HEK293 (cell line): ENCODE measurements around the gene ZNF275.

Source experiments
- CTCF ChIA-PET: fragments of 350-600 bp; formaldehyde crosslinking; extraction: SDS; loops from one replicate; lab custom pipeline; 2021; ENCODE audit warnings: antibody characterized with exemption; lab: Yijun Ruan, JAX
- POLR2A ChIA-PET: fragments of 300-600 bp; formaldehyde crosslinking; extraction: SDS; loops from one replicate; lab custom pipeline; 2020; ENCODE audit warnings: antibody characterized with exemption, inconsistent platforms; lab: Yijun Ruan, JAX
- H3K27ac ChIP-seq: fragments of 200-500 bp; sonication (Bioruptor generic); 2 replicates; pipeline ENCODE4 v1.5.1; 2014; ENCODE audit warnings: low read depth, low read length, control low read depth, inconsistent platforms; ENCODE audit errors: extremely low read depth
- H3K36me3 ChIP-seq, 2 experiments: fragments of 200-500 bp in 1 of 2; sonication (Bioruptor generic) in 1 of 2; 1 replicate in 1 of 2; 2 replicates in 1 of 2; pipeline ENCODE4 v1.5.1; 2014 to 2017; ENCODE audit warnings: inconsistent platforms in 2 of 2, low read length in 2 of 2; ENCODE audit not compliant: control insufficient read depth in 2 of 2, insufficient read depth in 1 of 2
- H3K4me1 ChIP-seq: fragments of 200-500 bp; sonication (Bioruptor generic); 2 replicates; pipeline ENCODE4 v1.5.1; 2014; ENCODE audit warnings: mild to moderate bottlenecking, low read length, inconsistent platforms; ENCODE audit not compliant: control insufficient read depth, insufficient read depth
- H3K4me3 ChIP-seq: 2 replicates; pipeline ENCODE4 v1.5.1; 2011; ENCODE audit warnings: low read depth, mild to moderate bottlenecking, control low read depth, low read length, moderate library complexity
- H3K9me3 ChIP-seq: fragments of 200-500 bp; sonication (Bioruptor generic); 2 replicates; pipeline ENCODE4 v1.5.1; 2014; ENCODE audit warnings: low read depth, low read length, inconsistent platforms; ENCODE audit not compliant: control insufficient read depth, insufficient read depth
- ATF2 ChIP-seq: fragments of 450-650 bp; formaldehyde crosslinking; IDR thresholded peaks from 2 replicates; pipeline ENCODE4 v1.5.1; 2016; ENCODE audit warnings: missing biosample characterization, missing genetic modification characterization, low read depth
- BCL11B ChIP-seq: fragments of 450-650 bp; formaldehyde crosslinking; IDR thresholded peaks from 2 replicates; pipeline ENCODE4 v1.5.1; 2016; ENCODE audit warnings: low read depth, missing biosample characterization, missing genetic modification characterization
- BCL6B ChIP-seq: fragments of 450-650 bp; formaldehyde crosslinking; IDR thresholded peaks from 2 replicates; pipeline ENCODE4 v1.5.1; 2017; ENCODE audit warnings: missing biosample characterization, missing genetic modification characterization
- GLI4 ChIP-seq: fragments of 450-650 bp; formaldehyde crosslinking; IDR thresholded peaks from 2 replicates; pipeline ENCODE4 v1.5.1; 2016; ENCODE audit warnings: missing biosample characterization, missing genetic modification characterization
- PRDM1 ChIP-seq: fragments of 450-650 bp; formaldehyde crosslinking; IDR thresholded peaks from 2 replicates; pipeline ENCODE4; 2016; ENCODE audit warnings: missing biosample characterization, missing genetic modification characterization
- SCRT2 ChIP-seq: fragments of 450-650 bp; formaldehyde crosslinking; IDR thresholded peaks from 2 replicates; pipeline ENCODE4 v1.5.1; 2016; ENCODE audit warnings: missing biosample characterization, missing genetic modification characterization
- TRIM28 ChIP-seq: IDR thresholded peaks from 2 replicates; pipeline ENCODE4 v1.6.1; 2011; ENCODE audit warnings: low read length, control low read depth, borderline replicate concordance
- ZFP69B ChIP-seq: fragments of 450-650 bp; formaldehyde crosslinking; IDR thresholded peaks from 2 replicates; pipeline ENCODE4 v1.5.1; 2016; ENCODE audit warnings: missing biosample characterization, missing genetic modification characterization
- ZNF10 ChIP-seq: fragments of 450-650 bp; formaldehyde crosslinking; IDR thresholded peaks from 2 replicates; pipeline ENCODE4 v1.5.1; 2017; ENCODE audit warnings: missing biosample characterization, missing genetic modification characterization
- ZNF354C ChIP-seq: fragments of 450-650 bp; formaldehyde crosslinking; IDR thresholded peaks from 2 replicates; pipeline ENCODE4 v1.5.1; 2016; ENCODE audit warnings: missing biosample characterization, missing genetic modification characterization, low read depth, borderline replicate concordance
- ZNF501 ChIP-seq: fragments of 450-650 bp; formaldehyde crosslinking; IDR thresholded peaks from 2 replicates; pipeline ENCODE4 v1.5.1; 2016; ENCODE audit warnings: missing biosample characterization, missing genetic modification characterization
- ZNF510 ChIP-seq: fragments of 450-650 bp; formaldehyde crosslinking; IDR thresholded peaks from 2 replicates; pipeline ENCODE4 v1.5.1; 2018; ENCODE audit warnings: mild to moderate bottlenecking, missing genetic modification characterization, missing biosample characterization; ENCODE audit not compliant: insufficient replicate concordance
- ZNF548 ChIP-seq: fragments of 450-650 bp; formaldehyde crosslinking; IDR thresholded peaks from 2 replicates; pipeline ENCODE4 v1.5.1; 2016; ENCODE audit warnings: missing biosample characterization, missing genetic modification characterization
- ZNF549 ChIP-seq: fragments of 450-650 bp; IDR thresholded peaks from 2 replicates; pipeline ENCODE4 v1.5.1; 2018; ENCODE audit warnings: missing biosample characterization, missing genetic modification characterization, mild to moderate bottlenecking, inconsistent platforms, moderate library complexity
- ZNF792 ChIP-seq: fragments of 450-650 bp; formaldehyde crosslinking; IDR thresholded peaks from 2 replicates; pipeline ENCODE4 v1.5.1; 2016; ENCODE audit warnings: missing biosample characterization, missing genetic modification characterization
- ZNF830 ChIP-seq: fragments of 450-650 bp; IDR thresholded peaks from 2 replicates; pipeline ENCODE4 v1.5.0; 2018; ENCODE audit warnings: missing biosample characterization, missing genetic modification characterization, low read depth, mild to moderate bottlenecking, moderate library complexity
- TF ChIP-seq, protein P1 (sequence below): fragments of 450-650 bp; formaldehyde crosslinking; conservative IDR thresholded peaks from 2 replicates; pipeline ENCODE4 v1.5.1; 2016; ENCODE audit warnings: low read depth, missing biosample characterization, missing genetic modification characterization
- TF ChIP-seq, protein P2 (sequence below): fragments of 450-650 bp; formaldehyde crosslinking; IDR thresholded peaks from 2 replicates; pipeline ENCODE4 v1.5.1; 2016; ENCODE audit warnings: missing biosample characterization, missing genetic modification characterization

ZNF275 gene

DNA sequence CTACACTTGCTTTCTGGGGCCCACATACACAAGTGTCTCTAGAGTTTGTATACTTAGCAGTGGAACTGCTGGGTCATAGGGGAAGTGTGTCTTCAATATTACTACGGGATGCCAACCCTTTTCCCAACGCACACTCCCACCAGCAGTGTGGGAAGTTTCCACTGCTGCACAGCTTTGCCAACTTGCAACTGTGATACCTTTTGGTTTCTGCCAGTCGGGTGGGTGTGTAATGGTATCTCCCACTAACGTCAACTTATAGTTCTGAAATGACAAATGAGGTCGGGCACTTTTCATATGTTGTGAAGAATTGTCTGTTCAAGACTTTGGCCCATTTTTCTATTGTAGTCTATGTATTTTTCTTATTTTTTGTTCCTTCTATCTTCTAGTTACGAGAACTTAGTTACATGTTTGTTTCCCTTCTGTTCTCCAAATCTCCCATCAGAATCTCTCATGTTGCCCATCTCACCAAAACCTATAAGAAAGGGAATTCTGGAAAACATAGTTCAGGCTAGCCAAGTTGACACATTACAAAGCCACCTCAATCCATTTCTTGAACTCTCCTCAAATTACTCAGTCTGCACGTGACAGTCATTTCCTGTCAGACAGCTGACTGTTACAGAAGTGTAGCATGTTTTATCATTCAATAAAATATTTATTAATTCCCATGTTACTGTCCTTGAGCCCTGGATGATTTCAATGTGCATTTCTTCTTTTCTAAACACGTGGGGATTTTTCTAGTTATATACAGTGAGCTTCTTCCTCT lies 36.5 kb downstream of the ZNF275 start:
- H3K36me3 ChIP-seq: no peaks in the 10 kb centered on the region
- no peaks in the 10 kb centered on the region for H3K9me3 ChIP-seq
- H3K4me3 ChIP-seq: no peak overlapping the region
- no peaks in the 10 kb centered on the region for H3K4me1 ChIP-seq
- no peak for TF ChIP-seq ZNF354C (tag by site-specific recombination)
- ChIA-PET CTCF (interaction anchor here (0.6 to 1.4 kb wide), 3 partner anchors 29 to 77 kb away, joined by 3 to 8 read pairs (median 3); no protein-coding TSS in a partner anchor), POLR2A (no interaction called here)
- H3K27ac ChIP-seq: no peak overlapping the region

- ChIA-PET CTCF (interaction anchor here (1.1 to 1.4 kb wide), 2 partner anchors 19 to 28 kb away, joined by 4 to 8 read pairs; no protein-coding TSS in a partner anchor), POLR2A (no interaction called here)
Measured at GRCh38 chrX:153371256-153371655, 37.3 kb downstream of the ZNF275 start.

GRCh38 chrX:153372949-153373348 lies 39.0 kb downstream of the ZNF275 start:
- ChIA-PET POLR2A (no interaction called here), CTCF (interaction anchor here (0.6 kb wide), 2 partner anchors 183 to 274 kb away, joined by 3 read pairs; no protein-coding TSS in a partner anchor)
- H3K4me1 ChIP-seq: no peaks in the 10 kb centered on the region

More at GRCh38 chrX:153371256-153371655, 37.3 kb downstream of the ZNF275 start:
- TF ChIP-seq GLI4 (no peak), ZNF510 (tag by site-specific recombination) (no peak), ZNF548 (tag by site-specific recombination) (no peak)
- TF ChIP-seq, protein P1, sequence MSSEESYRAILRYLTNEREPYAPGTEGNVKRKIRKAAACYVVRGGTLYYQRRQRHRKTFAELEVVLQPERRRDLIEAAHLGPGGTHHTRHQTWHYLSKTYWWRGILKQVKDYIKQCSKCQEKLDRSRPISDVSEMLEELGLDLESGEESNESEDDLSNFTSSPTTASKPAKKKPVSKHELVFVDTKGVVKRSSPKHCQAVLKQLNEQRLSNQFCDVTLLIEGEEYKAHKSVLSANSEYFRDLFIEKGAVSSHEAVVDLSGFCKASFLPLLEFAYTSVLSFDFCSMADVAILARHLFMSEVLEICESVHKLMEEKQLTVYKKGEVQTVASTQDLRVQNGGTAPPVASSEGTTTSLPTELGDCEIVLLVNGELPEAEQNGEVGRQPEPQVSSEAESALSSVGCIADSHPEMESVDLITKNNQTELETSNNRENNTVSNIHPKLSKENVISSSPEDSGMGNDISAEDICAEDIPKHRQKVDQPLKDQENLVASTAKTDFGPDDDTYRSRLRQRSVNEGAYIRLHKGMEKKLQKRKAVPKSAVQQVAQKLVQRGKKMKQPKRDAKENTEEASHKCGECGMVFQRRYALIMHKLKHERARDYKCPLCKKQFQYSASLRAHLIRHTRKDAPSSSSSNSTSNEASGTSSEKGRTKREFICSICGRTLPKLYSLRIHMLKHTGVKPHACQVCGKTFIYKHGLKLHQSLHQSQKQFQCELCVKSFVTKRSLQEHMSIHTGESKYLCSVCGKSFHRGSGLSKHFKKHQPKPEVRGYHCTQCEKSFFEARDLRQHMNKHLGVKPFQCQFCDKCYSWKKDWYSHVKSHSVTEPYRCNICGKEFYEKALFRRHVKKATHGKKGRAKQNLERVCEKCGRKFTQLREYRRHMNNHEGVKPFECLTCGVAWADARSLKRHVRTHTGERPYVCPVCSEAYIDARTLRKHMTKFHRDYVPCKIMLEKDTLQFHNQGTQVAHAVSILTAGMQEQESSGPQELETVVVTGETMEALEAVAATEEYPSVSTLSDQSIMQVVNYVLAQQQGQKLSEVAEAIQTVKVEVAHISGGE (tag by site-specific recombination): no peak
- TF ChIP-seq, all 188 proteins: peak for 0
- no peaks in the 10 kb centered on the region for H3K9me3 ChIP-seq
- H3K27ac ChIP-seq: no peak overlapping the region
- no peak overlapping the region for H3K4me3 ChIP-seq
- no peaks in the 10 kb centered on the region for H3K4me1 ChIP-seq
- H3K36me3 ChIP-seq: no peaks in the 10 kb centered on the region

DNA sequence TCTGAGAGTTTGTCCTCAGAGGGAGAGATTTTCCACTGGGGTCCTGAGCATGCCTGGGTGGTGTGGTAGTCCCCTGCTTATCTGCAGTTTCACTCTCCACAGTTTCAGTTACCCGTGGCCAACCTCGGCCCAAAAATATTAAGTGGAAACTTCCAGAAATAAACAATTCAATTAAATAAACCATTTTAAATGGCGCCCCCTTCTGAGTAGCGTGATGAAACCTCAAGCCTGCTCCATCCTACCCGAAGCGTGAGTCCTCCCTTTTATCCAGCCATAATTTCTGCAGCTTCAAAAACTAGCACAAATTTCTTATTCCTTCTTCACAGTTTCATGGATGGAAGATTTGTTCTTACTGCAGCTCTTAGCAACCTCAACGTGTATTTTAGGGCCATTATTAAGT lies 40.5 kb downstream of the ZNF275 start:
- Histone ChIP-seq H3K9me3 (no peaks in the 10 kb centered on the region), H3K27ac (no peak overlapping the region), H3K36me3 (no peaks in the 10 kb centered on the region), H3K4me1 (no peaks in the 10 kb centered on the region), H3K4me3 (no peak overlapping the region)
- ChIA-PET POLR2A (no interaction called here), CTCF (interaction anchor here (0.7 kb wide), 1 partner anchor 42 kb away, joined by 4 read pairs; no protein-coding TSS in a partner anchor)
- no peak for TF ChIP-seq ZNF10 (tag by site-specific recombination)
- no peak for TF ChIP-seq ZNF830 (tag by site-specific recombination)
- TF ChIP-seq BCL11B (tag by site-specific recombination): no peak
- no peak for TF ChIP-seq PRDM1
- no peak for TF ChIP-seq ZFP69B (tag by site-specific recombination)
- TF ChIP-seq TRIM28: no peak
- no peak for TF ChIP-seq ATF2
- TF ChIP-seq ZNF792 (tag by site-specific recombination): no peak
- TF ChIP-seq ZNF501 (tag by site-specific recombination): no peak
- TF ChIP-seq, protein P2, sequence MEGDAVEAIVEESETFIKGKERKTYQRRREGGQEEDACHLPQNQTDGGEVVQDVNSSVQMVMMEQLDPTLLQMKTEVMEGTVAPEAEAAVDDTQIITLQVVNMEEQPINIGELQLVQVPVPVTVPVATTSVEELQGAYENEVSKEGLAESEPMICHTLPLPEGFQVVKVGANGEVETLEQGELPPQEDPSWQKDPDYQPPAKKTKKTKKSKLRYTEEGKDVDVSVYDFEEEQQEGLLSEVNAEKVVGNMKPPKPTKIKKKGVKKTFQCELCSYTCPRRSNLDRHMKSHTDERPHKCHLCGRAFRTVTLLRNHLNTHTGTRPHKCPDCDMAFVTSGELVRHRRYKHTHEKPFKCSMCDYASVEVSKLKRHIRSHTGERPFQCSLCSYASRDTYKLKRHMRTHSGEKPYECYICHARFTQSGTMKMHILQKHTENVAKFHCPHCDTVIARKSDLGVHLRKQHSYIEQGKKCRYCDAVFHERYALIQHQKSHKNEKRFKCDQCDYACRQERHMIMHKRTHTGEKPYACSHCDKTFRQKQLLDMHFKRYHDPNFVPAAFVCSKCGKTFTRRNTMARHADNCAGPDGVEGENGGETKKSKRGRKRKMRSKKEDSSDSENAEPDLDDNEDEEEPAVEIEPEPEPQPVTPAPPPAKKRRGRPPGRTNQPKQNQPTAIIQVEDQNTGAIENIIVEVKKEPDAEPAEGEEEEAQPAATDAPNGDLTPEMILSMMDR: no peak
- no peak for TF ChIP-seq ZNF549 (tag by site-specific recombination)

More at GRCh38 chrX:153372949-153373348, 39.0 kb downstream of the ZNF275 start:
- TF ChIP-seq BCL6B (no peak), SCRT2 (peak; percentile 66)
- Histone ChIP-seq H3K27ac (no peak overlapping the region), H3K9me3 (no peaks in the 10 kb centered on the region), H3K4me3 (no peak overlapping the region), H3K36me3 (no peaks in the 10 kb centered on the region)
